Right renal pelvis (tissue), 4 donors: Measurements from ENCODE around the gene TLCD3B. TPM values are rescaled to one million over a fixed set of nuclear protein-coding genes. Genes with fewer than 3 reads are reported as not detected.
"Not testable (repeated sequence)": the region's sequence is repeated elsewhere in the genome, so short reads cannot be mapped to it uniquely, and the experiment has no call there.

Experiments
- DNase-seq, 4 donors: peaks; one replicate each; pipeline ENCODE4 v3.0.0-alpha.2; 2013; ENCODE audit warnings: low read depth in 4 of 4, low spot score in 3 of 4, missing footprints in 1 of 4
- polyA plus RNA-seq, 4 donors: library from polyadenylated mRNA; unstranded; fragments of 120-200 nt; gene quantifications; one replicate each; pipeline ENCODE4 v1.2.1, GENCODE V29; 2013; ENCODE audit not compliant: insufficient read length in 4 of 4

TLCD3B gene
- polyA plus RNA-seq, 4 donors = 0.58 to 1.4 (median 0.81) TPM

DNA sequence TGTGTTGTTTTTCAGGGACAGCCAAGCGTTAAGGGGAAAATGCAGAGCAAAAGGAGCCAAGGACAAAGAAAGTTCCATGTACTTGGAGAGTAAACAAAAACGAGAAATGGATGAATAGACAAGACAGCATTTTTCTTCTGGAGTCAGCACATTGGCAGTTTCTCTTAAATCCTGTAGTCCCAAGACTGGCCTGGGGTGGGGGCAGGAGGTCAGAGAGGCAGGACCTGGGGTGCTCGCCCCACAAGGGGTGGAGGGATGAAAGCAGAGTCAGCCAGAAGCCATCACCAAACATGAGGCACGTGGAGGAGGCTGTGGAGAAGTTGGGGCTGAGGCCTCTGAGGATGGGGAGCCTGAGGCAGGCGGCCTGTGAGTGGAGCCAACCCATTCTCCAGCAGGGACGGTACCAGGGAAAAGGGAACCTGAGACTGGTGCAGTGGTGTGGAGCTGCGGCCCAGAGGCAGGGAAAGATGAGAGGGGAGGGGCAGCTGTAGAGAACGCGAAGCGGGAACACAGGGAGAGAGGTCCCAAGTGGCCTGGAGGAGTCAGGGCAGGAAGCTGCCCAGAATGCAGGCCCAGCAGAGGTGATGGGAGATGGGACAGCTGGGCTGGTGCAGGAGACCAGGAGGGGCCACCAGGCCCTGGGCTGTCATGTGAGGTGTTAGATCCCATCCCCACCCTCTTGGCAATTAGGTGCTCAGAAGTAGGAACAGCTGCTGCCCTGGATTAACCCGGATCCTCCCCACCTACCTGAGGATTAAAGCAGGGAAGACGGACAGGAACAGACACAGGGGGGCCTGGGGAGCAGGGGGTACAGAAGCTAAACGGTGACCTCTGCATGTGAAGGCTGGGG is 3.3 kb downstream of the TLCD3B start:
- DNase-seq = no peak

- no peak for DNase-seq
Observed at GRCh38 chr16:30026449-30026848, 4.6 kb downstream of the TLCD3B start.

DNA sequence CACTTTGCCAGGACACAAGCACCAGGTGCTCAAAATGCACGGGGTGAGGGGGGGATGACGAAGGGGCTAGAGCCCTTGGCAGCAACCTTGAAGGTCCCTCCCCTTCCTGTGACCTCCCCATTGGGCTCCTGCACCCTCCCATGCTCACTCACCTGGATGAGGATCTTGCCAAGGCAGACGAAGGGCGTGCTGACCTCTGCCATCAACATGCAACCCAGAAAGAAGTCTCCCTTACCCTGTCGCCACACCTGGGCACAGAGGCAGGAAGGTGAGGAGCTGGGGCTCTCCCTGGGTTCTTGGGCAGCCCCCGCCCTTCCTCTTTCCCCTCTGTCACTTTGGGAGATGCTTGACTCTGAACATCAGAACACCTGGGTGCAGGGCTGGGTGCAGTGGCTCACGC is 5.5 kb downstream of the TLCD3B start:
- no peak for DNase-seq

- no peak for DNase-seq
Observed at GRCh38 chr16:30025156-30025555, 5.9 kb downstream of the TLCD3B start.

DNA sequence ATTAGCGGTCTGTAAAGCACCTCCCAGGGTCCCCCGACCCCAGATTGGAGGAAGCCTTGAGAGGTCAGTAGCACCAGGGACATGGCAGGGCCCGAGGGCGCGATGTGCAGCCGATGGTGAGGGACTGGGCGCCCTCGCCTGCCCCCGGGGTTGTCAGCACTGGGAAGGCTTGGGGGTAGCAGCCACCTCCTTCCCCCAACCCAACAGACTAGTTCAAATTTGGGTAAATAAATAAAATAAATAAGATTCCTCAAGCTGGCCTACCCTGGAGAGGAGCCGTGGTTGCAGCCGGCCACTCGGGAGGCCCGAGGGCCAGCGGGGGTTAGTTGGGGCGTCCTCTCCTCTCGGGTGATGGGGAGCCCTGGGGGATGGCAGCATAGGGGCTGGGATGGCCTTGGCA is 6.6 kb downstream of the TLCD3B start:
- DNase-seq = no peak

DNA sequence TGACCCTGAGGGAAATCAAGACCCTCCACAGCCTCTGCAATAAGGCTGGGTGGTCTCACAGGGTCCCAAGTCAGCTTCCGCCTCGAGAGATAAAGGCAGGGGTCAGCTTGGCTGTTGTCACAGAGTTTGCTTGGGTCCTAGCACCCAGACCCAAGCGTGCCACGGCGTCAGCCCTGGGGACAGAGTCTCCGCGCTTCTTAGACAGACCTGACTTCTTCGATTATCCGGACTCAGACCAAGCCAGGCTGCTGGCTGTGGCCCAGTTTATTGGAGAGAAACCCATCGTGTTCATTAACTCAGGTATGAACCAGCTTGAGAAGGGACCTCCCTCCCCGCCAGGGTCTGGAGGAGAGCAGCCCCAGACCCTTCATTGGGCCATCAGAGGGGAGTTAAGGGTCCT is 7.5 kb downstream of the TLCD3B start:
- DNase-seq = no peak

- no peak for DNase-seq
Observed at GRCh38 chr16:30022887-30023286, 8.2 kb downstream of the TLCD3B start, which contains the start of gene C16orf92. Gene C16orf92, plus strand, starts transcription at chr16:30023198. Its CDS starts 143 bp downstream, at chr16:30023341.

- no peak for DNase-seq
Observed at GRCh38 chr16:30018731-30019158, 12.3 kb downstream of the TLCD3B start.

DNA sequence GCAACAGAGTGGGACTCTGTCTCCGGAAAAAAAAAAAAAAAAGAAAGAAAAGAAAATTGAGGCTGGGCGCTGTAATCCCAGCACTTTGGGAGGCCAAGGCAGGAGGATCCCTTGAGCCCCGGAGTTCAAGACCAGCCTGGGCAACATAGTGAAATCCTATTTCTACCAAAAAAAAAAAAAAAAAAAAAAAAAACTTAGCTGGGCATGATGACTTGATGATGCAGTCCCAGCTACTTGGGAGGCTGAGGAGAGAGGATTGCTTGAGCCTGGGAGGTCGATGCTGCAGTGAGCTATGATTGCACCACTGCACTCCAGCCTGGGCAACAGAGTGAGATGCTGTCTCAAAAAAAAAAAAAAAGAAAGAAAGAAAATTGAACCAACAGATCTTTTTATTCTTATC is 13.1 kb downstream of the TLCD3B start:
- DNase-seq = not testable (repeated sequence)

GRCh38 chr16:30017277-30017656 is 13.8 kb downstream of the TLCD3B start:
- no peak for DNase-seq

DNA sequence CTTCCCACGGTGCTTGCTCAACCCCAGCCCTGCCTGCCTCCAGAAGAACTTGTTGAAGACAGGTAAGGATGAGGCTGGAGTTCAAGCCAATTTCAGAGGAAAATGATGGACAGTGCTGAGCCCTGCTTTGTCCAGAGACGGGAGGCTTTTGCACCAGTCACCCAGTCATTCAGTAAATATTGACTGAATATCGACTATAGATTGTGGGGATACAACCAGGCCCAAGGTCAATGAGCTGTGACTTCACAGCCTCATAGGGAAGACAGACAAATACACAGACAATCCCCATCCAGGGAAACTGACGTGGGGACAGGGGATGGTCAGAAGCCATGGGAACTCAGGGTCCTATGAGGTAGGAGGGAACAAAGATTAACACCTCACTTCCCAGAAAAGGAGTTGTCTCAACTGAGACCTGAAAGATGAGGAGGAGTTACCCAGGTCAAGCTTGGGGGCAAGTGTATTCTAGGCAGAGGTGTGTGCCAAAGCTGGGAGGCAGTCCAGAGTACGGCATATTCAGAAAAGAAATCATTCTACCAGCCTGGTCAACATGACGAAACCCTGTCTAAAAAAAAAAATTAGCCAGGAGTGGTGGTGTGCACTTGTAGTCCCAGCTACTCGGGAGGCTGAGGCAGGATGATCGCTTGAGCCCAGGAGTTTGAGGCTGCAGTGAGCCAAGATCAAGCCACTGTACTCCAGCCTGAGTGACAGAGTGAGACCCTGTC is 14.4 kb downstream of the TLCD3B start:
- DNase-seq = no peak

DNA sequence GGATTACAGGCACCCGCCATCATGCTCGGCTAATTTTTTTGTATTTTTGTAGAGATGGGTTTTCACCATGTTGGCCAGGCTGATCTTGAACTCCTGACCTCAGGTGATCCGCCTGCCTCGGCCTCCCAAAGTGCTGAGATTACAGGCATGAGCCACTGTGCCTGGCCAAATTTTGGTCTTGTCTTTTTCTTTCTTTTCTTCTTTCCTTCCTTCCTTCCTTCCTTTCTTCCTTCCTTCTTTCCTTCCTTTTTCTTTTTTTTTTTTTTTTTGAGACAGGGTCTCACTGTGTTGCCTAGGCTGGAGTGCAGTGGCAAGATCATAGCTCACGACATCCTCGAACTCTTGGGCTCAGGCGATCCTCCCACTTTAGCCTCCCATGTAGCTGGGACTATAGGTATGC is 15.6 kb downstream of the TLCD3B start:
- DNase-seq = not testable (repeated sequence)

- not testable (repeated sequence) for DNase-seq
Observed at GRCh38 chr16:30012598-30012997, 18.5 kb downstream of the TLCD3B start.

DNA sequence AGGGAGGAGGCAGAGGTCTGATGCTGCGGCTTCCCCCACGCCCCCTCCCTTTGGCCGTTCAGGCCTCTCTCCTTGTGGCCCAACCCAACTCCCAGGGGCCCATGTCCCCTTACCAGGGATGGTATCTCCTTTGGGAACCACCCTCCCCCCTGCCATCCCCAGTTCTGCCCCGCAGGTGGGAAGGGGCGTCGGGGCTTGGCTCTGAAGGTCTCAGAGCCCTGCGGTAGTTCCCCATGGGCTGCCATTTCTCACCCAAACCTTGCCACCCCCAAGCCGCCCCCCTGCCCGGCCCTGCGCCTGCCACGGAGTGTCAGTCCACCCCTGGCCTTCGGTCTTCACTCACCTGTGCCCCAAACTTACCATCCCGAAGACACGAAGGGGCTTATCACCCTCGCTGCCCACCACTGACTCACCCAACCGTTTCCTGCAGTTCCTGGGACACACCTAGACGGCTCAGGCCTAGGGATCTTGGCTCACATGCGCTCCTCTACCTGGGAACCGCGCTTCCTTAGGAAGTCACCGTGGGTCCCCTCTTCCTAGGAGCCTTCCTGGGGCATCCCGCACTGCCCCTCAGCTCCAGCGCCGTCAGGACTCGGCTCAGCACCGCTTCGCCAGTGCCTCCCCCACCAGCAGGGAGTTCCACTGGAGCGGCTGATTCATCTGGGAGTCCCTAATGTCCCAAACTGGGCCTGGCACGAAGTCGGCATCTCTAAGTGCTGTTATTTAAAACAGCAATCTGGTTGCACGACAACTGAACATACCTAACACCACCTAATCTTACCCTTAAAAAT is 19.2 kb downstream of the TLCD3B start:
- DNase-seq = no peak

DNA sequence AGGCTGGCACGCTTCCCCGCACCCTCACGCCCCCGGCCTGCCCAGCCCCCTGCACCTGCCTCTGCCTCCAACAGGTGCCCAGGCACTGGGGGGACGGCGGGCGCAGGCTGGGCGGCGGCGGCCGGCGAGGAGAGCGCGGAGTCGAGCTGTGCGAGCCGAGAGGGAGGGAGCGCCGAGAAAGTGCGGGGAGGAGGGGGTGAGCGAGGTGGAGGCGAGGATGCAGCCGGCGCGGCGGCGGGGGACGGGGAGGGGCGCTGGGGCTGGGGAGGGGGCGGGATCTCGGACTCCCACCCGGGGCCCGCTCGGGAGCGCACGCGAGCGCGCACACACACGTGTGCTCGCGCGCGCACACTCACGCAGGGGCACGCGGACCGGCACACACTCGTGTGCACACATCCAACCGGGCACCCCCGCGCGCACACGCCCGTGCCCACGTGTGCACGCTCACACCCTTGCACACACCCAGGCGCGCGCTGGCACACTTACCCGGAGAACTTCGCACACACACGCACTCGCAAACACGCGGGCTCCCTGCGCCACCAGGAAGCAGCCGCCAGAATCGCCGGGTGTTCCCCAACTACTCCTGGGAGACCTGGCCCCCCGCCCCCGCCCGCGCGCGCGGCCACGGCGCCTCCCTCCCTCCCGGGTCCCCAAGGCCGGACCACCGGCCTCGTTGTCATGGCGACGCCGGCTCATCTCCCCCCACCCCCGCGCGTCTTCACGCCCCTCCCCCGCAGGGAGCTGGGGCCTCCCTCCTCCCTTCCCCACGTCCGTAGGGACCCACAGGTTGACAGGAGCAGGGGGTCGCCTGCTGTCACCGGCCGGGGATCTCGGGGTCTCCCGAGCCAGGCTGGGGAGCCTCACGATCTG is 20.0 kb downstream of the TLCD3B start, which contains the start of gene DOC2A:
TSS of gene DOC2A (minus strand) at position 184 of the 870 bp plus-strand sequence. CDS start 805 bp downstream, outside the sequence.
- DNase-seq = no peak

DNA sequence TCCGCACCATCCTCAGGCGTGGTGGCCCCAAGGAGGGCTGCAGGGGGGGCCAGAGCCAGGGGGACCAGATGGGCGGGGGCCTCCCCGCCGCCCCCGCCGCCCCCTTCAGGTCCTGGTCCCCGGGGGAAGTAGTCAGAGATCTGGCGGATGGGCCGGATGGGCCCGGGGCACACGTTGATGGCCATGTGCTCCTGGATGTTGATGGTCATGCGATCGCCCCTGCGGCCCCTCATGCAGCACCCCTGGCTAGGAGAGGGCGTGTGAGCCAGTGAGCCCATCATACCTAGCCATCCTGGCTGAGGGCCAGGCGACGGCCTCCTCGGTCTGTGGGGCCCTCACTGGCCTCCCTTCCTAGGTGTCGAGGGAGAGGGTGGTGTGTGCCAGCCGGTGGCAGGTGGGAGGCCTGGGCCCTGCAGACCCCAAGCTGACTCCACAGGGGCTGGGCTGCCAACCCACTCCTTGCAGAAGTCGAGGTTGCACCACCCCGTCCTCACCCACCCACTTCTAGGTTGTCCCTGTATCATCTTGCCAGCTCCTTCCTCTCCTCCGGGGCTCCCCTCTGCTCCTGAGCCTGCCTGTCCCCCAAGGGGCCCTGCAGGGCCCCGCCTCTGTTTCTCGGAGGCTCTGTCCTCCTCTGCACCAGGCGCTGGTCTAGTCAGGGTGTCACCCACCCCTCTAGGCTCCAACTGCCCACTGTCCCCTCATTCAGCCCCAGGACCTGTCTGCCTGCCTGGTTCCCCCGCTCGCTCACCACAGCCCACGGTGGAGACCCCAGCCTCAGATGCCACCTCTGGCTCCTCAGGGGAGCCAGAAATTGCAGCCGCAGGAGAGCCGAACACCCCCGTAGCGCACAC is 20.9 kb downstream of the TLCD3B start:
- no peak for DNase-seq

- no peak for DNase-seq
Observed at GRCh38 chr16:30009085-30009862, 21.8 kb downstream of the TLCD3B start.

DNA sequence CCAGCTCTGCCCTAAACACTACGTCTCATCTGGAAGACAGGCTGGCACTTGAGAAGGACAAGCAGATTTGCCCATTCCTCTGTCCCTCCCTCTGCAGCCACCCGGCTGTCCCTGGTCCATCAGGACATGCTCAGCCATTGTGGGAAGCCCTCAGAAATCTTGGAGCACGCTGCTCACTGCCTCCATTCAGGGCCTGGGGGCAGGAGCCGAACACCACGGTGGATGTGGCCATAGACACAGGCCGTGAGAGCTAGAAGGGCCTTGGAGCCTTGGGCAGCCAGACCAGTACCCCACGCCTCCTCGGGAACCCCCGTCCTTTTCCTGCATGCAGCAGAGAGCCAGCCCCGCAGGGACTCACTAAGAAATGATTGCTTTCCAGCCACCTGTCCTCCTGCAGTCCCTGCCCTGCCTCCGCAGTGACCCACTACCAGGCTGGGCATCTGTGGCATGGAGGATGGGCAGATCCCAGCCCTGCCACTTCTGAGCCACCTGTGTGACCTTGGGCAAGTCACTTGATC is 23.6 kb downstream of the TLCD3B start:
- no peak for DNase-seq
